Right lobe of liver (tissue), 6 donors: Measurements from ENCODE around the gene ULK4. TPM values are rescaled to one million over a fixed set of nuclear protein-coding genes. Genes with fewer than 3 reads are reported as not detected.
"Not testable (repeated sequence)": the region's sequence is repeated elsewhere in the genome, so short reads cannot be mapped to it uniquely, and the experiment has no call there.

Experiments
- ATAC-seq, 4 donors: fragments of 200-7000 bp; cut with Tn5 transposase; one replicate each; pipeline ENCODE4 v1.9.1; 2020; ENCODE audit warnings: mild to moderate bottlenecking in 4 of 4, moderate library complexity in 4 of 4
- DNase-seq, 3 donors: peaks; one replicate each; pipeline ENCODE4 v3.0.0-alpha.2; 2020
- H3K27ac ChIP-seq, 3 donors: fragments of 200-600 bp; one replicate each; pipeline ENCODE4 v1.8.0; 2022
- H3K27me3 ChIP-seq, 2 donors: fragments of 200-600 bp; one replicate each; pipeline ENCODE4 v1.8.0; 2022
- H3K36me3 ChIP-seq, 4 donors: fragments of 200-600 bp; sonication (generic) in 1 of 4; one replicate each; pipeline versions ENCODE4 v1.5.1 to v1.8.0; 2017 to 2022; ENCODE audit warnings: control low read depth in 1 of 4
- H3K4me1 ChIP-seq, 4 donors: fragments of 200-600 bp; sonication (generic) in 1 of 4; one replicate each; pipeline versions ENCODE4 v1.5.1 to v1.8.0; 2017 to 2022; ENCODE audit warnings: control low read depth in 1 of 4
- H3K4me3 ChIP-seq, 3 donors: fragments of 200-600 bp; one replicate each; pipeline ENCODE4 v1.8.0; 2022
- H3K9me3 ChIP-seq, 4 donors: fragments of 200-600 bp; sonication (generic) in 1 of 4; one replicate each; pipeline versions ENCODE4 v1.5.1 to v1.8.0; 2017 to 2022; ENCODE audit warnings: control low read depth in 1 of 4
- CTCF ChIP-seq, 4 donors: fragments of 200-600 bp in 3 of 4; fragments of 450-650 bp in 1 of 4; IDR thresholded peaks; one replicate each; pipeline versions ENCODE4 v1.5.1 to v1.8.0; 2016 to 2022; ENCODE audit warnings: antibody characterized with exemption in 4 of 4, mild to moderate bottlenecking in 2 of 4
- POLR2A ChIP-seq: fragments of 450-650 bp; IDR thresholded peaks from one replicate; pipeline ENCODE4 v1.6.1; 2017; ENCODE audit warnings: antibody characterized with exemption, mild to moderate bottlenecking
- WGBS: methylation state at CpG from one replicate; pipeline ENCODE4 v1.1.6; 2018; ENCODE audit warnings: low coverage, low lambda C conversion rate; ENCODE audit not compliant: insufficient coverage; ENCODE audit errors: missing lambda C conversion rate; 5-methylcytosine and 5-hydroxymethylcytosine counted together
- intact Hi-C, 2 donors: fragments of 100-400 bp; cut with DNase I; formaldehyde crosslinking; loops; one replicate each; pipeline versions ENCODE4 v1.11.2 to v1.14.1; 2022
- total RNA-seq, 6 experiments: library from RNA; depleted of rRNA in 2 of 6; stranded (reverse); fragments of >200 nt in 2 of 6; fragmentation: NEBNext Ultra II Directional in 3 of 6; extraction: Animal tissue kit (Norgen Biotek cat#: 25700) in 3 of 6; gene quantifications; one replicate each; pipeline versions ENCODE4 v1.1.0 to v1.2.4, GENCODE V29; 2016 to 2023
- donor health status: DM: no; HTN: yes; CAD: no.
- donor health status: DM: no; HTN: no; CAD: no.
- donor health status: DM: no; HTN: no; CAD: no.
- donor health status: DM: no; HTN: yes; CAD: no.
- donor health status: DM: no; HTN: yes; CAD: no.

ULK4 gene
- total RNA-seq, 6 experiments from 2014 or later: 2.8 to 5.6 (median 4.9) TPM

GRCh38 chr3:41404582-41404981, 557.3 kb downstream of the ULK4 start:
- H3K9me3 ChIP-seq: no peaks in the 10 kb centered on the region
- H3K4me3 ChIP-seq: no peak overlapping the region
- no peak overlapping the region for H3K27ac ChIP-seq
- no peaks in the 10 kb centered on the region for H3K4me1 ChIP-seq
- WGBS: 100% methylated on average over 1 of the region's 1 CpG
- intact Hi-C loops: no loop called here
- no peak for TF ChIP-seq POLR2A
- TF ChIP-seq CTCF (IDR thresholded peaks at IDR 0.05): no peak
- H3K36me3 ChIP-seq: no peaks in the 10 kb centered on the region
- ATAC-seq (no peak), DNase-seq (no peak)
- H3K27me3 ChIP-seq: no peaks in the 10 kb centered on the region

- ATAC-seq (no peak), DNase-seq (no peak)
- Histone ChIP-seq H3K27ac (no peak overlapping the region), H3K27me3 (no peaks in the 10 kb centered on the region), H3K9me3 (no peaks in the 10 kb centered on the region), H3K4me3 (no peak overlapping the region), H3K4me1 (no peaks in the 10 kb centered on the region), H3K36me3 (no peaks in the 10 kb centered on the region)
- intact Hi-C loops: no loop called here
- TF ChIP-seq POLR2A (no peak), CTCF (IDR thresholded peaks at IDR 0.05) (no peak)
- WGBS: 60% methylated on average over 1 of the region's 1 CpG
Measured at GRCh38 chr3:41394896-41395295, 567.0 kb downstream of the ULK4 start.

DNA sequence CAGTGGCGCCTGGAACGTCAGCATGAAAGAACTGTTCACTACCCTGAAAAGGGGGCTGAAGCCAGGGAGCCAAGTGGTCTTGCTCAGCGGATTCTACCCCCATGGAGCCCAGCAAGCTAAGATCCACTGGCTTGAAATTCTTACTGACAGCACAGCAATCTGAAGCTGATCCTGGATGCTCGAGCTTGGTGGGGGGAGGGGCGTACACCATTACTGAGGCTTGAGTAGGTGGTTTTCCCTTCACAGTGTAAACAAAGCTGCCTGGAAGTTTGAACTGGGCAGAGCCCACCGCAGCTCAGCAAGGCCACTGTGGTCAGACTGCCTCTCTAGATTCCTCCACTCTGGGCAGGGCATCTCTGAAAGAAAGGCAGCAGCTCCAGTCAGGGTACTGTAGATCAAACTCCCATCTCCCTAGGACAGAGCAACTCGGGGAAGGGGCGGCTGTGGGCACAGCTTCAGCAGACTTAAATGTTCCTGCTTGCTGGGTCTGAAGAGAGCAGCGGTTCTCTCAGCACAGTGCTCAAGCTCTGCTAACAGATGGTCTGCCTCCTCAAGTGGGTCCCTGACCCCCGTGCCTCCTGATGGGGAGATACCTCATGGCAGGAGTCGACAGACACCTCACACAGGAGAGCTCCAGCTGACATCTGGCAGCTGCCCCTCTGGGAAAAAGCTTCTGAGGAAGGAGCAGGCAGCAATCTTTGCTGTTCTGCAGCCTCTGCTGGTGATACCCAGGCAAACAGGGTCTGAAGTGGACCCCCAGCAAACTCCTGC, 591.0 kb downstream of the ULK4 start:
- H3K9me3 ChIP-seq, H3K4me1 ChIP-seq, DNase-seq, intact Hi-C loops, H3K27ac ChIP-seq, H3K4me3 ChIP-seq, H3K36me3 ChIP-seq, H3K27me3 ChIP-seq, ATAC-seq: not testable (repeated sequence)
- 72% methylated on average over 6 of the region's 11 CpGs for WGBS

DNA sequence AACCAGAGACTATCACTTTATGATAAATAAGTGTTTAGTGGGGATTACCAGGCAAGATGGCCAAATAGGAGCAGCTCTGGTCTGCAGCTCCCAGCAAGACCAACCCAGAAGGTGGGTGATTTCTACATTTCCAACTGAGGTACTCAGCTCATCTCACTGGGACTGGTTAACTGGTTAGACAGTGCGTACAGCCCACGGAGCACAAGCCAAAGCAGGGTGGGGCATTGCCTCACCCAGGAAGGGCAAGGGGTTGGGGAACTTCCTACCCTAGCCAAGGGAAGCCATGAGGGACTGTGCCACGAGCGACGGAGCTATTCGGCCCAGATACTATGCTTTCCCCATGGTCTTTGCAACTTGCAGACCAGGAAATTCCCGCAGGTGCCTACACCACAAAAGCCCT, 591.6 kb downstream of the ULK4 start:
- ATAC-seq (no peak), DNase-seq (no peak)
- no peaks in the 10 kb centered on the region for H3K36me3 ChIP-seq
- H3K27ac ChIP-seq: no peak overlapping the region
- no peak for TF ChIP-seq CTCF (IDR thresholded peaks at IDR 0.05)
- no peak for TF ChIP-seq POLR2A
- H3K4me3 ChIP-seq: no peak overlapping the region
- intact Hi-C loops: no loop called here
- no peaks in the 10 kb centered on the region for H3K4me1 ChIP-seq
- WGBS: 100% methylated on average over 3 of the region's 7 CpGs
- no peaks in the 10 kb centered on the region for H3K9me3 ChIP-seq
- H3K27me3 ChIP-seq: no peaks in the 10 kb centered on the region

GRCh38 chr3:41369838-41370237, 592.1 kb downstream of the ULK4 start:
- Histone ChIP-seq H3K9me3 (no peaks in the 10 kb centered on the region), H3K27me3 (no peaks in the 10 kb centered on the region), H3K27ac (no peak overlapping the region), H3K36me3 (no peaks in the 10 kb centered on the region), H3K4me1 (no peaks in the 10 kb centered on the region), H3K4me3 (no peak overlapping the region)
- DNase-seq (no peak), ATAC-seq (no peak)
- TF ChIP-seq CTCF (IDR thresholded peaks at IDR 0.05) (no peak), POLR2A (no peak)
- intact Hi-C loops: no loop called here
- 61% methylated on average over 3 of the region's 3 CpGs for WGBS
